Astrocyte (in vitro differentiated cells and primary cell): ENCODE results near the gene PTPRN2. TPM values are rescaled to one million over a fixed set of nuclear protein-coding genes. Genes with fewer than 3 reads are reported as not detected.

Source experiments
- DNase-seq: peaks from one replicate; pipeline ENCODE4 v3.0.0-alpha.2; 2010; ENCODE audit warnings: low read depth
- FAIRE-seq: peaks from 2 replicates; lab custom pipeline; 2011; peaks lifted over from hg19 to GRCh38; lab: Jason Lieb, UNC
- H2AFZ ChIP-seq: 2 replicates; pipeline ENCODE4 v1.6.0; 2012; ENCODE audit warnings: low read depth, low read length, inconsistent platforms
- H3K27ac ChIP-seq: 2 replicates; pipeline ENCODE4 v1.5.1; 2011; ENCODE audit warnings: low read depth, low read length, inconsistent platforms
- H3K27me3 ChIP-seq: 2 replicates; pipeline ENCODE4 v1.6.0; 2011; ENCODE audit warnings: low read length, inconsistent platforms; ENCODE audit not compliant: insufficient read depth
- H3K36me3 ChIP-seq: 2 replicates; pipeline ENCODE4 v1.5.1; 2011; ENCODE audit warnings: low read length, inconsistent platforms; ENCODE audit not compliant: insufficient read depth
- H3K4me1 ChIP-seq: 2 replicates; pipeline ENCODE4 v1.5.1; 2011; ENCODE audit warnings: low read length, inconsistent platforms; ENCODE audit not compliant: insufficient read depth
- H3K4me2 ChIP-seq: 2 replicates; pipeline ENCODE4 v1.6.0; 2012; ENCODE audit warnings: low read length, inconsistent platforms
- H3K4me3 ChIP-seq: 2 replicates; pipeline ENCODE4 v1.5.1; 2011; ENCODE audit warnings: low read depth, mild to moderate bottlenecking, low read length, inconsistent platforms; ENCODE audit not compliant: insufficient read depth
- H3K79me2 ChIP-seq: 2 replicates; pipeline ENCODE4 v1.6.0; 2012; ENCODE audit warnings: mild to moderate bottlenecking, low read length, inconsistent platforms; ENCODE audit not compliant: insufficient read depth
- H3K9ac ChIP-seq: 2 replicates; pipeline ENCODE4 v1.6.0; 2012; ENCODE audit warnings: mild to moderate bottlenecking, low read length, inconsistent platforms
- H3K9me3 ChIP-seq: 2 replicates; pipeline ENCODE4 v1.5.1; 2012; ENCODE audit warnings: low read depth, mild to moderate bottlenecking, low read length, inconsistent platforms; ENCODE audit not compliant: insufficient read depth
- H4K20me1 ChIP-seq: 2 replicates; pipeline ENCODE4 v1.6.0; 2012; ENCODE audit warnings: low read length, inconsistent platforms; ENCODE audit not compliant: insufficient read depth
- H3K27ac Mint-ChIP-seq: one replicate; pipeline ENCODE4 v1.8.0; 2021; ENCODE audit warnings: mild to moderate bottlenecking, mixed read lengths; ENCODE audit not compliant: unreplicated experiment
- H3K27me3 Mint-ChIP-seq: one replicate; pipeline ENCODE4 v1.8.0; 2021; ENCODE audit warnings: low read depth, mixed read lengths; ENCODE audit not compliant: unreplicated experiment
- H3K36me3 Mint-ChIP-seq: one replicate; pipeline ENCODE4 v1.8.0; 2021; ENCODE audit warnings: low read depth, mixed read lengths; ENCODE audit not compliant: unreplicated experiment
- H3K4me1 Mint-ChIP-seq: one replicate; pipeline ENCODE4 v1.8.0; 2021; ENCODE audit warnings: low read depth, mixed read lengths; ENCODE audit not compliant: unreplicated experiment
- H3K4me3 Mint-ChIP-seq: one replicate; pipeline ENCODE4 v1.8.0; 2021; ENCODE audit warnings: mild to moderate bottlenecking, moderate library complexity, mixed read lengths; ENCODE audit not compliant: unreplicated experiment
- H3K9me3 Mint-ChIP-seq: one replicate; pipeline ENCODE4 v1.8.0; 2021; ENCODE audit warnings: mild to moderate bottlenecking, mixed read lengths; ENCODE audit not compliant: unreplicated experiment
- CTCF ChIP-seq: IDR thresholded peaks from 2 replicates; pipeline ENCODE4 v1.5.1; 2011; ENCODE audit warnings: low read depth, mild to moderate bottlenecking, inconsistent platforms, low read length, moderate library complexity; ENCODE audit not compliant: insufficient read depth
- EZH2 ChIP-seq: IDR thresholded peaks from 2 replicates; pipeline ENCODE4 v1.6.1; 2012; ENCODE audit warnings: mild to moderate bottlenecking, low read length, inconsistent platforms; ENCODE audit not compliant: insufficient read depth
- total RNA-seq: library from RNA; stranded (reverse); gene quantifications from 2 replicates; pipeline ENCODE4 v1.2.1, GENCODE V29; 2021

PTPRN2 gene
- total RNA-seq, 1 donor from 2014 or later = 0.09 TPM

- Mint-ChIP-seq H3K9me3 (peaks cover 9% of the 10 kb centered on the region), H3K36me3 (no peaks in the 10 kb centered on the region)
Measured at GRCh38 chr7:158289231-158289630, 298.4 kb downstream of the PTPRN2 start.

GRCh38 chr7:158286210-158286609 is 301.4 kb downstream of the PTPRN2 start:
- no peak overlapping the region for H3K4me2 ChIP-seq
- H3K79me2 ChIP-seq = no peaks in the 10 kb centered on the region
- Mint-ChIP-seq H3K9me3 (peaks cover 11% of the 10 kb centered on the region), H3K27ac (no peak overlapping the region), H3K27me3 (no peaks in the 10 kb centered on the region), H3K36me3 (no peaks in the 10 kb centered on the region), H3K4me1 (no peaks in the 10 kb centered on the region), H3K4me3 (no peak overlapping the region)
- H4K20me1 ChIP-seq = no peaks in the 10 kb centered on the region
- TF ChIP-seq CTCF (no peak), EZH2 (no peak)
- H3K4me1 ChIP-seq = no peaks in the 10 kb centered on the region
- H3K9ac ChIP-seq = no peak overlapping the region
- H3K27ac ChIP-seq = no peak overlapping the region
- no peak for DNase-seq
- no peak overlapping the region for H2AFZ ChIP-seq
- peaks cover 7% of the 10 kb centered on the region for H3K9me3 ChIP-seq
- no peaks in the 10 kb centered on the region for H3K27me3 ChIP-seq
- H3K36me3 ChIP-seq = no peaks in the 10 kb centered on the region
- no peak for FAIRE-seq
- no peak overlapping the region for H3K4me3 ChIP-seq

More at GRCh38 chr7:158289231-158289630, 298.4 kb downstream of the PTPRN2 start:
- Mint-ChIP-seq H3K27me3 (no peaks in the 10 kb centered on the region), H3K4me3 (no peak overlapping the region), H3K4me1 (no peaks in the 10 kb centered on the region), H3K27ac (no peak overlapping the region)
- Histone ChIP-seq H3K9me3 (peaks cover 4% of the 10 kb centered on the region), H3K4me3 (no peak overlapping the region), H3K9ac (no peak overlapping the region), H3K4me2 (no peak overlapping the region), H2AFZ (no peak overlapping the region), H4K20me1 (no peaks in the 10 kb centered on the region), H3K27me3 (no peaks in the 10 kb centered on the region), H3K27ac (no peak overlapping the region), H3K4me1 (no peaks in the 10 kb centered on the region), H3K79me2 (no peaks in the 10 kb centered on the region), H3K36me3 (no peaks in the 10 kb centered on the region)
- TF ChIP-seq CTCF = no peak
- TF ChIP-seq EZH2 = no peak
- no peak for FAIRE-seq
- DNase-seq = no peak

- H2AFZ ChIP-seq = no peak overlapping the region
- H3K36me3 Mint-ChIP-seq = no peaks in the 10 kb centered on the region
- no peaks in the 10 kb centered on the region for H3K4me1 ChIP-seq
- H3K36me3 ChIP-seq = no peaks in the 10 kb centered on the region
- no peaks in the 10 kb centered on the region for H3K27me3 ChIP-seq
- TF ChIP-seq CTCF (no peak), EZH2 (no peak)
- H3K4me3 Mint-ChIP-seq = no peak overlapping the region
- peaks cover 7% of the 10 kb centered on the region for H3K9me3 ChIP-seq
- no peaks in the 10 kb centered on the region for H3K79me2 ChIP-seq
- H3K4me2 ChIP-seq = no peak overlapping the region
- H3K27ac ChIP-seq = no peak overlapping the region
- DNase-seq (no peak), FAIRE-seq (no peak)
- H3K9me3 Mint-ChIP-seq = peaks cover 11% of the 10 kb centered on the region
- H3K27ac Mint-ChIP-seq = no peak overlapping the region
- H4K20me1 ChIP-seq = no peaks in the 10 kb centered on the region
- H3K4me1 Mint-ChIP-seq = no peaks in the 10 kb centered on the region
- H3K27me3 Mint-ChIP-seq = no peaks in the 10 kb centered on the region
- no peak overlapping the region for H3K4me3 ChIP-seq
- no peak overlapping the region for H3K9ac ChIP-seq
Measured at GRCh38 chr7:158285383-158285770, 302.2 kb downstream of the PTPRN2 start.
